NCI-H2107 treated with DMSO at 0.1 percent for 48 hours (cell line): Measurements from ENCODE around the gene SETD7.
A peak's percentile ranks its signal among the peaks of the same experiment; 100 is the strongest.

Experiments used
- DNase-seq: peaks from one replicate; lab custom pipeline; 2025; ENCODE audit not compliant: unreplicated experiment; lab: John Stamatoyannopoulos, UW

SETD7 gene

GRCh38 chr4:139552517-139553307 lies 3.3 kb downstream of the SETD7 start:
- no peak for DNase-seq

GRCh38 chr4:139550724-139551429 lies 5.1 kb downstream of the SETD7 start:
- no peak for DNase-seq

GRCh38 chr4:139547979-139548378 lies 8.0 kb downstream of the SETD7 start:
- DNase-seq, result no peak

GRCh38 chr4:139540632-139541031 lies 15.4 kb downstream of the SETD7 start:
- no peak for DNase-seq

GRCh38 chr4:139540161-139540560 lies 15.9 kb downstream of the SETD7 start:
- DNase-seq, result no peak

GRCh38 chr4:139537292-139537691 lies 18.7 kb downstream of the SETD7 start:
- no peak for DNase-seq

- no peak for DNase-seq
Measured at GRCh38 chr4:139535871-139536234, 20.2 kb downstream of the SETD7 start.

- DNase-seq, result no peak
Measured at GRCh38 chr4:139535228-139535870, 20.7 kb downstream of the SETD7 start.

- DNase-seq, result no peak
Measured at GRCh38 chr4:139534287-139534950, 21.6 kb downstream of the SETD7 start.

GRCh38 chr4:139533511-139533910 lies 22.5 kb downstream of the SETD7 start:
- DNase-seq, result no peak

- DNase-seq, result peak; percentile 43
Measured at GRCh38 chr4:139532947-139533346, 23.1 kb downstream of the SETD7 start.

GRCh38 chr4:139530833-139531427 lies 25.1 kb downstream of the SETD7 start:
- DNase-seq, result peak; percentile 11

GRCh38 chr4:139528377-139529005 lies 27.5 kb downstream of the SETD7 start:
- DNase-seq, result peak; percentile 5

GRCh38 chr4:139526928-139527327 lies 29.1 kb downstream of the SETD7 start:
- DNase-seq, result no peak

GRCh38 chr4:139525414-139525813 lies 30.6 kb downstream of the SETD7 start:
- DNase-seq, result no peak

GRCh38 chr4:139524062-139524631 lies 31.9 kb downstream of the SETD7 start:
- no peak for DNase-seq

- DNase-seq, result no peak
Measured at GRCh38 chr4:139523076-139523475, 32.9 kb downstream of the SETD7 start.

- DNase-seq, result no peak
Measured at GRCh38 chr4:139522457-139522856, 33.6 kb downstream of the SETD7 start.

- DNase-seq, result no peak
Measured at GRCh38 chr4:139521754-139522401, 34.1 kb downstream of the SETD7 start.

- DNase-seq, result no peak
Measured at GRCh38 chr4:139515531-139515958, 40.5 kb downstream of the SETD7 start.
